LNCAP (cell line): ENCODE results near the gene LTF.

Experiments used
- TF ChIP-seq, protein P1 (sequence below): fragments of 450-650 bp; IDR thresholded peaks from 2 replicates; pipeline ENCODE4 v1.5.1; 2017; ENCODE audit warnings: mild to moderate bottlenecking

Gene LTF

DNA sequence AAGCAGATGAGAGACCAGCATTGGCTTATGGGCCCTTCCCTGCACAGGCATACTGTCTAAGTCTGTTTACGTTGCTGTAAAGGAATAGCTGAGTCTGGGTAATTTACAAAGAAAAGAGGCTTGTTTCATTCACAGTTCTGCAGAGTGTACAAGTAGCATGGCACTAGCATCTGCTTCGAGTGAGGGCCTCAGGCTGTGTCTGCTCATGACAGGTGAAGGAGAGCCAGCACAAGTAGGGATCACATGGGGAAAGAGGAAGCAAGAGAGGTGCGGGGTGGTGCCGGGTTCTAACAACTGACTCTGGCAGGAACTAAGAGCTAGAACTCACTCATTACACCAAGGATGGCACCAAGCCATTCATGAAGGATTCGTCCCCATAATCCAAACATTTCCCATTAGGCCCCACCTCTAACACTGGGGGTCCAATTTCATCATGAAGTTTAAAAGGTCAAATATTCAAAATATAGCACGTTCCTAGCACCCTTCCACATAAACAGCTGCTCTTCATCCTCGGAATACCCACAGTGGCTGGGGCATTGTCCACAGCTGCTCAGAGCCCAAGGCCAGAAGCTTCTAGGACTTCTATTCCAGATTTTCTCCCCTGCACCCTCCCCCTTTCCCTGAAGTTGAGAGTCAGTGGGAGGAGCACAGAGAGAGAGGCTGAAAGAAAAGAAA, 38.6 kb upstream of the LTF start:
- TF ChIP-seq, protein P1, sequence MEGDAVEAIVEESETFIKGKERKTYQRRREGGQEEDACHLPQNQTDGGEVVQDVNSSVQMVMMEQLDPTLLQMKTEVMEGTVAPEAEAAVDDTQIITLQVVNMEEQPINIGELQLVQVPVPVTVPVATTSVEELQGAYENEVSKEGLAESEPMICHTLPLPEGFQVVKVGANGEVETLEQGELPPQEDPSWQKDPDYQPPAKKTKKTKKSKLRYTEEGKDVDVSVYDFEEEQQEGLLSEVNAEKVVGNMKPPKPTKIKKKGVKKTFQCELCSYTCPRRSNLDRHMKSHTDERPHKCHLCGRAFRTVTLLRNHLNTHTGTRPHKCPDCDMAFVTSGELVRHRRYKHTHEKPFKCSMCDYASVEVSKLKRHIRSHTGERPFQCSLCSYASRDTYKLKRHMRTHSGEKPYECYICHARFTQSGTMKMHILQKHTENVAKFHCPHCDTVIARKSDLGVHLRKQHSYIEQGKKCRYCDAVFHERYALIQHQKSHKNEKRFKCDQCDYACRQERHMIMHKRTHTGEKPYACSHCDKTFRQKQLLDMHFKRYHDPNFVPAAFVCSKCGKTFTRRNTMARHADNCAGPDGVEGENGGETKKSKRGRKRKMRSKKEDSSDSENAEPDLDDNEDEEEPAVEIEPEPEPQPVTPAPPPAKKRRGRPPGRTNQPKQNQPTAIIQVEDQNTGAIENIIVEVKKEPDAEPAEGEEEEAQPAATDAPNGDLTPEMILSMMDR = no peak

DNA sequence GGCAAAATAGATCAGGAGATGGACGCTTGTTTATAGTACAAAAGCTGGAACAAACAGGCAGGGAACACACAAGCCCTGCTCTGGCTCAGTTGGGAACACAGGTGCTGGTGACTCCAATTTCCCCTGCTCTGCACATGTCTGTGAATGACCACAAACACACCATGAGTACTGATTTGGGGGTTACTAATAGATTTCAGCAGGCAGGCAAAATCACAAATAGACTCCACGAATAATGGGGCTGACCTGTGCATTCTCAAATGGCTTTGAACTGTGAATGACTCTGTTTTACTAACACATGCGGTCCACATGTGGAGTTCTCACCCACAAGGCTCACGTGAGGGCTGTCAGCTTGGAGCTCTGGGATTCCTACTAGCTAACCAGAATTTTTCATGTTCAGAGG, 37.0 kb upstream of the LTF start:
- TF ChIP-seq, protein P1 = no peak

DNA sequence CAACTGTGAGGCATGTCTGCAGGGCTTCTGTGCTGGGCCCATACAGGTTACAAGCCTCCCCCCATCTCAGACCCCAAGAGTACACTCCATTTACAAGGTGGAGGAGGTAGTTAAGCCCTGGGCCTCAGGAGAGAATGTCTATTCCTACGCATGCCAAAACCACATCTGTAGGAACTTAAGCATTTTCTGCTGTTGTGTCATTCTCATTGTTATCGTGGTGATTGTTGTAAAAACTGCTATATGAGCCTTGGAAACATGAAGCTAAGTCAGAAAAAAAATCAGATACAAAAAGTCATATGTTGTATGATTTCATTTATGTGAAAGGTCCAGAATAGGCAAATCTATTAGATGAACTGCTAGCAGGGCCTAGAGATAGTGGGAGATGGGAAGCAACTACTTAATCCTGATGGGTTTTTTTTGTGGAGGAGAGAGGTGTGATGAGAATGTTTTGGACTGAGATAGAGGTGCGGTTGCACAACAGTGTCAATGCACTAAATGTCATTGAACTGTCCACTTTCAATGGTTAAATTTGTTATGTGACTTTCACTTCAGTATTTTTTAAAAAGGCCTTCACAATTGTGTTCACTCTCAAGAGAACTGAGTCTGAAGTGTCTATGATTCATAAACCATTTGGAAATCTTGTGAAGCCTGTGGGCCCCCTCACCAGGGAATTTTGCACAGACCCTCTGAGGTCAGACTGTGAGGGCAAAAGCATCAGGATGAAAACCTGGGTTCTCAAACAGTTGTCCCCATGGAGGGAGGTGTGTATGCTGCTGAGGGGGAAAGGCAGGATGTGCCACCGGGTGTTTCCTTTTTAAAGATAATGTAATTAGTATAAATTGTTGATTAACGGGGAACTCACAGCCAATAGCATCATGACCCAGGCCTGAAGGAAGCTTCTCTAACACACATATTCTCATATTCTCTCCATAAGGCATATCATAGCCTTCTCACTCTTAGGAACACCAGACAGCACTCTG, 36.2 kb upstream of the LTF start:
- TF ChIP-seq, protein P1 = no peak

DNA sequence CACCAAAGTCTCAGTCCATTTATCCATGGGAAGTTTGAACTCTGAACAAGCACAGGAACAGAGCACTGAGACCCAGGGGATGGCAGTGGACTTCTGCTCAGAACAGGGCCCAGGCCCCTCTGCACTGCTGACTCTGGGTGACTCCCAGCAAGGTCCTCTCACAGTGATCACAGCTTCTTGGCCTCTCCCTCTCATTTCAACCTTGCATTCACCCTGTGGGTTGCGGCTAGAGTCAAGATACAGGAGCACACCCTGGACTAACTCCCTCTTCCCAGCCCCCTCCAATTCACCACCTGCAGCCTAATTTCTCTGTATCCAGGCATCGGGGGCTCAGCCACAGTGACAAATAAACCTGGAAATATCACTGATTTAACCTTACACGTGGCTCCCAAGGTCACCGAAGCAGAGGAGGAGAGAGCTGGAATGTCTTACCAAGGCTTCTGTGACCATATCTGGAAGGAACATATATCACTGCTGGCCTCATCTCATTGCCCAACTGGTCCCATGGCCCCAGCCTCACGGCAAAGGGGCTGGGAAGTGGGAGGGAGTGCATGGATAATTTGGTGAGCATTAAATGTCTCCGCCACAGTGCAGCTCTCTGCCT, 34.3 kb upstream of the LTF start:
- TF ChIP-seq, protein P1 = no peak

DNA sequence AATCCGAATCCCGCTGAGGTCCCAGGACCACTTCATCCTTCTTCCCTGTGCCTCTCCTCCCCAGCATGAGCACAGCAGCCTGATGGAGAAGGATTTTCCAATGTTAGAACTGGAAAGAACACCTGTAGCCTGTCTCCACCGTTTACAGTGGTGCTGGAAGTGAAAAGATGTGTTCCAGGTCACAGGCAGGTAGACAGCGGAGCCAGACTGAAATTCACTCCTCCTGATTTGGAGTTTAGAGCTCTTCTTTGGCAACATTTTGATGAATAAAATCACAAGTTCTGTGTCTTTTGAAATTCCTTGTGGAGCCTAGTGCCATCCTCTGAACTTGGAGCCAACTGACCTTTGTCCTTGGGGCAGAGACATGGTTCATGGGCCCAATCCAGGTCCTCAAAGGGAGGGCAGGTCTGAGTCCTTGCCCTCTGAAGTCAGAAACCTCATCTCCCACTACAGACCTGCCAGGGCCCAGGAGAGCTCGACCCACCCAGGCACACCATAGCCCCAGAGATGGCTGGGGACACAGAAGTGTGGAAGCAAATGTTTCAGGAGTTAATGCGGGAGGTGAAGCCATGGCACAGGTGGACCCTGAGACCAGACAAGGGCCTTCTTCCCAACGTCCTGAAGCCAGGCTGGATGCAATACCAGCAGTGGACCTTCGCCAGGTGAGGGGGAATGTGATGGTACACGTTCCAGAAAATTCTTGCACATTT, 33.0 kb upstream of the LTF start, which contains the start of gene RTP3:
RTP3 (plus strand) TSS at position 421 of the 710 bp plus-strand sequence; CDS start at position 508, 87 bp downstream.
- TF ChIP-seq, protein P1 = no peak

DNA sequence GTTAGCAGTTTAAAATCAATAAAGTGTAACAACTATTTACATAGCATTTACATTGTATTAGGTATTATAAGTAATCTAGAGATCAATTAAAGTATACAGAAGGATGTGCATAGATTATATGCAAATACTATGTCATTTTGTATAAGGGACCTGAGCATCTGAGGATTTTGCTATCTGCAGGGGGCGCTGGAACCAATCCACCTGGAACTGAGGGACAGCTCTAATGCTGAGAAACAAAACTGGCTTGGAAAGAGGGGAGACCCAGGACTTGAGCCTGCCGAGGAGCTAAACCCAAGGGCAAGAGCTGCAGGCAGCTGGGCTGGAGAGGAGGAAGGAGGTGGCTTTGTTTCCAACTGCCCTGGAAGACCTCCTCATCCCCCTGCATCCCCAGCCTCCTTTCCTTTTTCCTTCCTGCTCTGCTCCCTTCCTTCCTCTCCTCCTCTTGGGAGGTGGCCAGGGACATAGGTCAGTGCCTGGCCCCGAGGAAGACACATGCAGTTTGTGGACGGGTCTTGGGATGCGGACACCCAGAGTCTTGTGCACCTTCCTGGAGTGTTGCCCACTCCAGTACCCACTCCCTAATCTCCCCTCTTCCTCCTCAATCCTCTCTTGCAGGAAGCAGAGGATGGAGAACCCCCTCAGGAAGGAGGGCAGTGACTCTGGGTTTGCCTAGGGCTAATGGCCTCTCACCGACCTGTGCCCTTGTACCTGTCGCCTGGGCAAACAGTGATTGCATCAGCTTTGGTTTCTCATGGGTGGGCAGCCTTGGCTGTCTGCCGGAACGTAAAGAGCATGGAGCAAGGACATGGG, 32.2 kb upstream of the LTF start:
- TF ChIP-seq, protein P1 = no peak
